ENCODE results near the gene AURKA. TPM values are rescaled to one million over a fixed set of nuclear protein-coding genes. Genes with fewer than 3 reads are reported as not detected.

The AURKA gene
- total and polyA plus RNA-seq, 2 experiments from 2014 or later: 75.8 to 82.0 TPM

- TF ChIP-seq, protein P1, sequence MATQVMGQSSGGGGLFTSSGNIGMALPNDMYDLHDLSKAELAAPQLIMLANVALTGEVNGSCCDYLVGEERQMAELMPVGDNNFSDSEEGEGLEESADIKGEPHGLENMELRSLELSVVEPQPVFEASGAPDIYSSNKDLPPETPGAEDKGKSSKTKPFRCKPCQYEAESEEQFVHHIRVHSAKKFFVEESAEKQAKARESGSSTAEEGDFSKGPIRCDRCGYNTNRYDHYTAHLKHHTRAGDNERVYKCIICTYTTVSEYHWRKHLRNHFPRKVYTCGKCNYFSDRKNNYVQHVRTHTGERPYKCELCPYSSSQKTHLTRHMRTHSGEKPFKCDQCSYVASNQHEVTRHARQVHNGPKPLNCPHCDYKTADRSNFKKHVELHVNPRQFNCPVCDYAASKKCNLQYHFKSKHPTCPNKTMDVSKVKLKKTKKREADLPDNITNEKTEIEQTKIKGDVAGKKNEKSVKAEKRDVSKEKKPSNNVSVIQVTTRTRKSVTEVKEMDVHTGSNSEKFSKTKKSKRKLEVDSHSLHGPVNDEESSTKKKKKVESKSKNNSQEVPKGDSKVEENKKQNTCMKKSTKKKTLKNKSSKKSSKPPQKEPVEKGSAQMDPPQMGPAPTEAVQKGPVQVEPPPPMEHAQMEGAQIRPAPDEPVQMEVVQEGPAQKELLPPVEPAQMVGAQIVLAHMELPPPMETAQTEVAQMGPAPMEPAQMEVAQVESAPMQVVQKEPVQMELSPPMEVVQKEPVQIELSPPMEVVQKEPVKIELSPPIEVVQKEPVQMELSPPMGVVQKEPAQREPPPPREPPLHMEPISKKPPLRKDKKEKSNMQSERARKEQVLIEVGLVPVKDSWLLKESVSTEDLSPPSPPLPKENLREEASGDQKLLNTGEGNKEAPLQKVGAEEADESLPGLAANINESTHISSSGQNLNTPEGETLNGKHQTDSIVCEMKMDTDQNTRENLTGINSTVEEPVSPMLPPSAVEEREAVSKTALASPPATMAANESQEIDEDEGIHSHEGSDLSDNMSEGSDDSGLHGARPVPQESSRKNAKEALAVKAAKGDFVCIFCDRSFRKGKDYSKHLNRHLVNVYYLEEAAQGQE (IDR thresholded peaks at IDR 0.05; ENCODE audit: unreplicated experiment): no peak
- TF ChIP-seq ZNF331 (CRISPR knock-in tag; IDR thresholded peaks at IDR 0.05; ENCODE audit: low read depth): no peak
These were observed 39.5 kb downstream of the AURKA start (continued) for GRCh38 chr20:56352345-56353055.

DNA sequence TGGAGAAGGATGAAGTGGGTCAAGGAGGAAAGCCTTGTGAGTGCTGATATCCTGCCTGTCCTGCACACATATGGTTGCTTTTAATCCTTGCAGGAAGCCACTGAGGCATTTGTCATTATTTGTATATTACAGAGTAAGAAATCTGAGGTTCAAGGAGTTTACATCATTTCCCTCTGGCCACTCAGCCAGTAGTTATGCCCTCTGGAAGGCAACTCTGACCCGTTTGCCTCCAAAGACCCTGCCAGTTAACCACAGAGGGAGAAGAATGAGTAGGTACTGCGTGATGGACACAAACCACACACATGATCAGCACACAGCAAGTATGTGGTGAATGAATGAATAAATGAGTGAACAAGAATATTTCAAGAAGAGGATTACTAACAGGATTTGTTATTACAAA is 41.2 kb downstream of the AURKA start:
- Histone ChIP-seq H3K4me3 (no peak overlapping the region), H3F3A (replicated peaks; ENCODE audit: low read depth) (no peaks in the 10 kb centered on the region), H3K79me2 (replicated peaks; ENCODE audit: insufficient read depth) (no peaks in the 10 kb centered on the region), H3K9me2 (ENCODE audit: insufficient read depth) (no peaks in the 10 kb centered on the region), H3K4me1 (ENCODE audit: insufficient read depth) (peaks cover 16% of the 10 kb centered on the region), H2AFZ (no peak overlapping the region), H3K4me2 (no peak overlapping the region), H4K20me1 (replicated peaks; ENCODE audit: insufficient read depth) (no peaks in the 10 kb centered on the region), H3K27ac (ENCODE audit: low read depth) (no peak overlapping the region), H3K27me3 (ENCODE audit: insufficient read depth) (peaks cover 40% of the 10 kb centered on the region; the same call in 1 of the 2 replicates), H3K36me3 (ENCODE audit: insufficient read depth) (no peaks in the 10 kb centered on the region)
- peaks cover 16% of the 10 kb centered on the region for H3K4me1 Mint-ChIP-seq
- ATAC-seq: no peak
- DNase-seq (ENCODE audit: low spot score): no peak
- no peaks in the 10 kb centered on the region for H3K36me3 Mint-ChIP-seq (ENCODE audit: low read depth)
- H3K9me3 Mint-ChIP-seq: no peaks in the 10 kb centered on the region
- H3K27ac Mint-ChIP-seq: no peak overlapping the region
- H3K27me3 Mint-ChIP-seq (ENCODE audit: insufficient read depth, low read depth, poor library complexity): peaks cover 18% of the 10 kb centered on the region
- no peak overlapping the region for H3K4me3 Mint-ChIP-seq
- TF ChIP-seq JUNB (IDR thresholded peaks at IDR 0.05; ENCODE audit: unreplicated experiment): no peak
- TF ChIP-seq EZH2 (IDR thresholded peaks at IDR 0.05; ENCODE audit: low read depth, unreplicated experiment): no peak
- TF ChIP-seq POLR2AphosphoS5 (IDR thresholded peaks at IDR 0.05; ENCODE audit: low read depth): no peak
- TF ChIP-seq ZNF331 (CRISPR knock-in tag; IDR thresholded peaks at IDR 0.05; ENCODE audit: low read depth): no peak
- TF ChIP-seq EZH2phosphoT487 (IDR thresholded peaks at IDR 0.05; ENCODE audit: unreplicated experiment): no peak
- TF ChIP-seq CREB1 (CRISPR knock-in tag; IDR thresholded peaks at IDR 0.05; ENCODE audit: low read depth): no peak
- TF ChIP-seq ZNF114 (CRISPR knock-in tag; IDR thresholded peaks at IDR 0.05): no peak
- TF ChIP-seq STAT1 (IDR thresholded peaks at IDR 0.05; ENCODE audit: unreplicated experiment): no peak
- no peak for TF ChIP-seq ETS1 (IDR thresholded peaks at IDR 0.05)
- no peak for TF ChIP-seq ZNF462 (CRISPR knock-in tag; IDR thresholded peaks at IDR 0.05)
- TF ChIP-seq NANOG (IDR thresholded peaks at IDR 0.05; ENCODE audit: borderline replicate concordance): no peak
